Adipocyte (in vitro differentiated cells): ENCODE results near the gene SMYD2.
A peak's percentile ranks its signal among the peaks of the same experiment; 100 is the strongest.

Source experiments
- DNase-seq: peaks from one replicate; pipeline ENCODE4 v3.0.0-alpha.2; 2015; ENCODE audit warnings: low read depth
- H3K27me3 ChIP-seq: replicated peaks from 2 replicates; pipeline ENCODE4 v1.7.0; 2013; ENCODE audit warnings: mild to moderate bottlenecking, low read length, moderate library complexity; ENCODE audit not compliant: control insufficient read depth, insufficient read depth
- H3K36me3 ChIP-seq: 2 replicates; pipeline ENCODE4 v1.7.0; 2013; ENCODE audit warnings: low read length, mild to moderate bottlenecking, moderate library complexity; ENCODE audit not compliant: control insufficient read depth, insufficient read depth, severe bottlenecking
- H3K4me1 ChIP-seq: 2 replicates; pipeline ENCODE4 v1.7.0; 2013; ENCODE audit warnings: mild to moderate bottlenecking, low read length, moderate library complexity; ENCODE audit not compliant: control insufficient read depth, insufficient read depth
- H3K4me3 ChIP-seq: 2 replicates; pipeline ENCODE4 v1.7.0; 2013; ENCODE audit warnings: mild to moderate bottlenecking, low read length, moderate library complexity
- H3K9ac ChIP-seq: 2 replicates; pipeline ENCODE4 v1.7.0; 2013; ENCODE audit warnings: mild to moderate bottlenecking, low read length, moderate library complexity
- H3K9me3 ChIP-seq: 2 replicates; pipeline ENCODE4 v1.7.0; 2013; ENCODE audit warnings: mild to moderate bottlenecking, low read length, moderate library complexity; ENCODE audit not compliant: control insufficient read depth

SMYD2 gene

DNA sequence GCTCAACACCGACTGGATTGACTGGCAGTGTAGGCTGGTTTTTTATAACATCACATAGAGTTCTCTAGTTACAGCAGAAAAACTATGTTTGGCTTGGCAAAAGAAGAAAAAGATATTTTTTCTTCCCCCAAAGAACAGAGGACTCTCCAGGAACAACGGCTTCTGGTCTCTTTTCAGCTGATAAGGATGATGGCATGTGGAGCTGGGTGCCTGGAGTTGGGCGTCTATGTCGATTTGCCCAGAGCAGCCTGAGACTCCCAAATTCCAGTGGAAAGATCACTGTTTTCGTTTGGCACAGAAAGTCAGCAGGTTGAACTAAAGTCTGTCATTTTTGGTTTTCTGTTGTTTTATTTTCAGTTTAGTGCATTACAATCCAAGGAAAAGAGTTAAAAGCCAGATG lies 91.1 kb downstream of the SMYD2 start:
- Histone ChIP-seq H3K9ac (no peak overlapping the region), H3K4me3 (no peak overlapping the region), H3K4me1 (no peaks in the 10 kb centered on the region), H3K27me3 (no peaks in the 10 kb centered on the region), H3K9me3 (no peaks in the 10 kb centered on the region), H3K36me3 (peaks cover 65% of the 10 kb centered on the region)
- DNase-seq, result peak; percentile 31

DNA sequence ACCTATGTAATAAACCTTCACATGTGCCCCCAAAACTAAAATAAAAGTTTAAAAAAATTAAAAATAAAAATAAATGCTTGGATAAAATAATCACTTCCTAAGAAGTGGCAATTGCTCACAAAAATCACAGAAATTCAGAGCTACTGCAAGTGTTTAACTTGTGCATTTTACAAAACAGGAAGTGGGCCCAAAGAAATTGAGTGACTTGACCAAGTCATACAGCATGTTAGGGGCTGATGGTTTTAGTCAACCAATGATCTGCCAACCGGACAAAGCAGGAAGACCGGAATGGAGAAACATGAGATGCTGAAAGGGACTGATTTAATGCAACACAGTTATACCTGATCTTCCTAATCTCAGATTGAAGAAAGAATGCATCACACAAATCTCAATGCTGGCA lies 96.5 kb downstream of the SMYD2 start:
- no peaks in the 10 kb centered on the region for H3K9me3 ChIP-seq
- no peak overlapping the region for H3K4me3 ChIP-seq
- peaks cover 3% of the 10 kb centered on the region for H3K4me1 ChIP-seq
- peaks cover 62% of the 10 kb centered on the region for H3K36me3 ChIP-seq
- H3K9ac ChIP-seq, result no peak overlapping the region
- no peaks in the 10 kb centered on the region for H3K27me3 ChIP-seq
- no peak for DNase-seq

DNA sequence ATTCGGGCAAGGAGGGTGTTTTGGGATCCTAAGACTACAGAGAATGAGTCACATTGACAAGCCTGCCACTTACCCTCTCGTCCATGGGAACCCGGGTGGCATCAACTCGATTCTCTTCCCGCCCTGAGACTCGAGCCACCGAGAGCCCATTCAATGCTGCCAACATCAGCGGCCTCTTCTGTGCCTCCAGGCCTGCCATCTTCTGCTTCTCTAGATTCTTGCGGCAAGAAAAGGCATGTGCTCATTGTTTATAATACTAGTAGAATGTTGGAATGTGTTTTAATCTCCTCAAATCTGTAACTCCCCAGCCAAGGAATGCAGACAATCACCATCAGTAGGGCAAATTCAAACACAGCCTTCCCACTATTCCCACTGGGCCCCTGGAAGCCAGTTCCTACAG lies 96.9 kb downstream of the SMYD2 start:
- H3K4me3 ChIP-seq, result no peak overlapping the region
- peaks cover 3% of the 10 kb centered on the region for H3K4me1 ChIP-seq
- no peaks in the 10 kb centered on the region for H3K9me3 ChIP-seq
- DNase-seq, result peak; percentile 81
- H3K9ac ChIP-seq, result no peak overlapping the region
- no peaks in the 10 kb centered on the region for H3K27me3 ChIP-seq
- H3K36me3 ChIP-seq, result peaks cover 63% of the 10 kb centered on the region

DNA sequence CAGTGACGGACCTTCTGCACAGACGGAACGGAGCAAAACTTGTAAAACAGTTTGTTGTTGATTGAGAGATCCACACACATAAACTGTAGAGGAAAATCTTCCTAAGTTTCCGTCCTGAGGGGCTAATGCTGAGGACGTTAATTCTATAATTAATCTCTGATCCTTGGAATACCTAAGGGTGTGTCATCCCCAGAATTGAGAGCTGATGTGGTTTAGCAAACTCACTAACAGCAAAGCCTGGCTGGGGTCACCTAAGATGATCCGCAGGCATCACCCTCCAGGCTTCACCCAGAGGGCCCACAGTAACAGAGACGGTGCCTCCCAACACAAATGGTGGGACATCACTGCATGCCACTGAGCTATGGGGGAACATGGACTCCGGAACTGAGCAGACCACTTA lies 97.5 kb downstream of the SMYD2 start:
- H3K9ac ChIP-seq, result no peak overlapping the region
- no peaks in the 10 kb centered on the region for H3K27me3 ChIP-seq
- H3K36me3 ChIP-seq, result peaks cover 67% of the 10 kb centered on the region
- H3K9me3 ChIP-seq, result no peaks in the 10 kb centered on the region
- H3K4me3 ChIP-seq, result no peak overlapping the region
- DNase-seq, result no peak
- H3K4me1 ChIP-seq, result peaks cover 3% of the 10 kb centered on the region

GRCh38 chr1:214379236-214379970 lies 98.4 kb downstream of the SMYD2 start:
- Histone ChIP-seq H3K4me3 (no peak overlapping the region), H3K4me1 (peaks cover 3% of the 10 kb centered on the region), H3K36me3 (peaks cover 68% of the 10 kb centered on the region), H3K9me3 (no peaks in the 10 kb centered on the region), H3K9ac (no peak overlapping the region), H3K27me3 (no peaks in the 10 kb centered on the region)
- no peak for DNase-seq

DNA sequence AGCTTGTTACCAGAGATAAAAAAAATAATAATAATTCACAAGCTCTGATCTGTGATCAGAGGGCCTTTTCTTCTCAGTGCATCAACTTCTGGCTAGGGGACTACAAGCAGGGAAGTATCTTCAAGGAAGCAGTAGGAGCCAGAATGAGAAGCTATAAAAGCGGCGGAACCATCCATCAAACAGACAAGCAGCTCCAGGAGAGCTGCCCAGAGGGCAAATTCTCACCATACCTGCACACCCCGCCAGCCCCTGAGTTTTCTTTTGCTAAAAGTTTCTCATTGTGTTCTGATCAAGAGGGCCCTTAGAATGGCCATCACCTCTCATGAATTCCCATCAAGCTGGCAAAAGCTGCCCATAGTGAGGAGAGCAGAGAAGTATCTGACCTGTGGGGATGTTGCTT lies 99.4 kb downstream of the SMYD2 start:
- Histone ChIP-seq H3K4me3 (no peak overlapping the region), H3K27me3 (no peaks in the 10 kb centered on the region), H3K36me3 (peaks cover 73% of the 10 kb centered on the region), H3K9me3 (no peaks in the 10 kb centered on the region), H3K4me1 (peaks cover 3% of the 10 kb centered on the region), H3K9ac (no peak overlapping the region)
- no peak for DNase-seq

GRCh38 chr1:214380986-214381695 lies 100.2 kb downstream of the SMYD2 start:
- no peaks in the 10 kb centered on the region for H3K9me3 ChIP-seq
- H3K9ac ChIP-seq, result no peak overlapping the region
- peak; percentile 7 for DNase-seq
- H3K27me3 ChIP-seq, result no peaks in the 10 kb centered on the region
- H3K4me1 ChIP-seq, result peaks cover 3% of the 10 kb centered on the region
- H3K4me3 ChIP-seq, result no peak overlapping the region
- H3K36me3 ChIP-seq, result peaks cover 73% of the 10 kb centered on the region

GRCh38 chr1:214383381-214384372 lies 102.7 kb downstream of the SMYD2 start:
- Histone ChIP-seq H3K4me1 (no peaks in the 10 kb centered on the region), H3K9ac (no peak overlapping the region), H3K27me3 (no peaks in the 10 kb centered on the region), H3K4me3 (no peak overlapping the region), H3K9me3 (no peaks in the 10 kb centered on the region), H3K36me3 (peaks cover 74% of the 10 kb centered on the region)
- no peak for DNase-seq

- Histone ChIP-seq H3K9me3 (no peaks in the 10 kb centered on the region), H3K36me3 (peaks cover 68% of the 10 kb centered on the region), H3K4me1 (no peaks in the 10 kb centered on the region), H3K9ac (no peak overlapping the region), H3K27me3 (no peaks in the 10 kb centered on the region), H3K4me3 (no peak overlapping the region)
- DNase-seq, result no peak
These were observed 103.6 kb downstream of the SMYD2 start for GRCh38 chr1:214384373-214385079.

GRCh38 chr1:214385428-214385827 lies 104.5 kb downstream of the SMYD2 start:
- H3K36me3 ChIP-seq, result peaks cover 67% of the 10 kb centered on the region
- H3K9me3 ChIP-seq, result no peaks in the 10 kb centered on the region
- DNase-seq, result no peak
- H3K4me3 ChIP-seq, result no peak overlapping the region
- H3K27me3 ChIP-seq, result no peaks in the 10 kb centered on the region
- H3K4me1 ChIP-seq, result no peaks in the 10 kb centered on the region
- no peak overlapping the region for H3K9ac ChIP-seq
